ENCODE measurements around the gene ITGB3.

The ITGB3 gene

DNA sequence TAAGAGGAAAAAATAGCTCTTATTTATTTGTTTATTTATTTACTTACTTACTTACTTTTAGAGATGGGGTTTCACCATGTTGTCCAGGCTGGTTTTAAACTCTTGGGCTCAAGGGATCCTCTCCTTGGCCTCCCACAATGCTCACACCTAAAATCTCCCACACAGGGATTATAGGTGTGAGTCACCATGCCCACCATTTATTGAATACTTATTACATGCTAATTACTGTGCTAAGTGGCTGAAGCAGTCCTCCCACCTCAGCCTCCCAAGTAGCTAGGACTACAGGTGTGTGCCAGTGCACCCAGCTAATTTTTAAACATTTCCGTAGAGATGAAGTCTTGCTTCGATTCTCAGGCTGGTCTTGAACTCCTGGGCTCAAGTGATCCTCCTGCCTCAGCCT, 11.0 kb upstream of the ITGB3 start:
- DNase-seq, result no peak
- peaks cover 0 to 3% (median 0%) of the 10 kb centered on the region in 5 experiments for H3K9me3 ChIP-seq (ENCODE audit: control extremely low read depth in 1 of 5, control insufficient read depth in 4 of 5, insufficient read depth in 2 of 5, low read depth in 1 of 5, low read length in 4 of 5)
- ChIA-PET POLR2A (no interaction called here), CTCF (interaction anchor here (0.7 to 4.3 kb wide), 3 partner anchors 8 to 11 kb away, joined by 3 to 19 read pairs (median 5); partner anchors contain the start of gene ITGB3)
- H3K4me1 ChIP-seq (ENCODE audit: control extremely low read depth in 1 of 4, control insufficient read depth in 4 of 4, insufficient read depth in 4 of 4, low read length in 3 of 4), result peaks cover 0 to 29% (median 24%) of the 10 kb centered on the region in 4 experiments
- H3K27ac ChIP-seq (ENCODE audit: insufficient read depth in 1 of 2, low read depth in 1 of 2, low read length in 2 of 2, poor library complexity in 1 of 2, severe bottlenecking in 2 of 2), result no peak overlapping the region
- H3K4me3 ChIP-seq (ENCODE audit: control insufficient read depth in 1 of 7, extremely low read depth in 1 of 7, insufficient read depth in 4 of 7, low read depth in 2 of 7, low read length in 6 of 7), result no peak overlapping the region
- 100% methylated on average over 2 of the region's 2 CpGs for WGBS (ENCODE audit: insufficient coverage)
- H3K36me3 ChIP-seq (ENCODE audit: control insufficient read depth in 4 of 4, insufficient read depth in 4 of 4, low read length in 3 of 4), result no peaks in the 10 kb centered on the region
- H3K27me3 ChIP-seq (replicated peaks in 2 of 5; ENCODE audit: control insufficient read depth in 4 of 5, insufficient read depth in 5 of 5, low read length in 4 of 5), result no peaks in the 10 kb centered on the region

GRCh38 chr17:47243737-47244598, 9.7 kb upstream of the ITGB3 start:
- DNase-seq, result peak in 1 of 3 donors; percentile 29
- POLR2A ChIA-PET, result no interaction called here
- WGBS (ENCODE audit: insufficient coverage), result 75% methylated on average over 4 of the region's 9 CpGs
- H3K9me3 ChIP-seq (ENCODE audit: control extremely low read depth in 1 of 5, control insufficient read depth in 4 of 5, insufficient read depth in 2 of 5, low read depth in 1 of 5, low read length in 4 of 5), result no peaks in the 10 kb centered on the region
- peaks cover 0 to 29% (median 23%) of the 10 kb centered on the region in 4 experiments for H3K4me1 ChIP-seq (ENCODE audit: control extremely low read depth in 1 of 4, control insufficient read depth in 4 of 4, insufficient read depth in 4 of 4, low read length in 3 of 4)
- CTCF ChIA-PET, result interaction anchor here (0.7 to 4.3 kb wide), 5 partner anchors 7 to 15 kb away, joined by 3 to 19 read pairs (median 5); partner anchors contain the start of gene ITGB3
- no peak overlapping the region for H3K4me3 ChIP-seq (ENCODE audit: control insufficient read depth in 1 of 7, extremely low read depth in 1 of 7, insufficient read depth in 4 of 7, low read depth in 2 of 7, low read length in 6 of 7)
- H3K27ac ChIP-seq (ENCODE audit: insufficient read depth in 1 of 2, low read depth in 1 of 2, low read length in 2 of 2, poor library complexity in 1 of 2, severe bottlenecking in 2 of 2), result no peak overlapping the region
- H3K36me3 ChIP-seq (ENCODE audit: control insufficient read depth in 4 of 4, insufficient read depth in 4 of 4, low read length in 3 of 4), result no peaks in the 10 kb centered on the region
- no peaks in the 10 kb centered on the region for H3K27me3 ChIP-seq (replicated peaks in 2 of 5; ENCODE audit: control insufficient read depth in 4 of 5, insufficient read depth in 5 of 5, low read length in 4 of 5)

DNA sequence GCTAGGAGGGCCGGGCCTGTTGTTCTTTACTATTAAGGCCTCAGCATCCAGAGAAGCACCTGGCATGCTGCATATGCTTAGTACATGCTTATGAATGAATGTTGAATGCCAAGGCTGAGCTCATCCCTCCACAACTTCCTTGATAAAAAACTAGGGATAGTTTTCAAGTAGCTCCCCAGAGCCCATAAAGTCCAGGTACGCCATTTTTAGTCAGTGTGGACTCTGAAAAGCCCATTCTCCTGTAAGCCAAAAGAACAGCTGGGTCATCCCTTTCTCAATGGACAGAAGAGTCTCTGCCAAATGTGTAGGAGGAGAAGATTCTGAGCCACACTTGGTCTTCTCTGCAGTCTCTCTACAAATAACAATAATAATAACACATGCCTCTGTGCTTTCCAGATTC, 8.9 kb upstream of the ITGB3 start:
- Histone ChIP-seq H3K27me3 (replicated peaks in 2 of 5; ENCODE audit: control insufficient read depth in 4 of 5, insufficient read depth in 5 of 5, low read length in 4 of 5) (no peaks in the 10 kb centered on the region), H3K4me3 (ENCODE audit: control insufficient read depth in 1 of 7, extremely low read depth in 1 of 7, insufficient read depth in 4 of 7, low read depth in 2 of 7, low read length in 6 of 7) (no peak overlapping the region), H3K27ac (ENCODE audit: insufficient read depth in 1 of 2, low read depth in 1 of 2, low read length in 2 of 2, poor library complexity in 1 of 2, severe bottlenecking in 2 of 2) (no peak overlapping the region), H3K9me3 (ENCODE audit: control extremely low read depth in 1 of 5, control insufficient read depth in 4 of 5, insufficient read depth in 2 of 5, low read depth in 1 of 5, low read length in 4 of 5) (no peaks in the 10 kb centered on the region), H3K36me3 (ENCODE audit: control insufficient read depth in 4 of 4, insufficient read depth in 4 of 4, low read length in 3 of 4) (no peaks in the 10 kb centered on the region), H3K4me1 (ENCODE audit: control extremely low read depth in 1 of 4, control insufficient read depth in 4 of 4, insufficient read depth in 4 of 4, low read length in 3 of 4) (peaks cover 0 to 23% (median 16%) of the 10 kb centered on the region in 4 experiments)
- ChIA-PET POLR2A (no interaction called here), CTCF (interaction anchor here (1.0 to 1.1 kb wide), 2 partner anchors 12 to 16 kb away, joined by 4 to 5 read pairs; no protein-coding TSS in a partner anchor)
- 100% methylated on average over 1 of the region's 2 CpGs for WGBS (ENCODE audit: insufficient coverage)
- DNase-seq, result no peak

- WGBS (ENCODE audit: insufficient coverage), result no CpG with 5 or more reads among the region's 2 CpGs
- H3K4me1 ChIP-seq (ENCODE audit: control extremely low read depth in 1 of 4, control insufficient read depth in 4 of 4, insufficient read depth in 4 of 4, low read length in 3 of 4), result peaks cover 0 to 10% (median 4%) of the 10 kb centered on the region in 4 experiments
- H3K9me3 ChIP-seq (ENCODE audit: control extremely low read depth in 1 of 5, control insufficient read depth in 4 of 5, insufficient read depth in 2 of 5, low read depth in 1 of 5, low read length in 4 of 5), result no peaks in the 10 kb centered on the region
- ChIA-PET CTCF (interaction anchor here (0.9 kb wide), 1 partner anchor 10 kb away, joined by 3 read pairs; no protein-coding TSS in a partner anchor), POLR2A (no interaction called here)
- H3K4me3 ChIP-seq (ENCODE audit: control insufficient read depth in 1 of 7, extremely low read depth in 1 of 7, insufficient read depth in 4 of 7, low read depth in 2 of 7, low read length in 6 of 7), result no peak overlapping the region
- DNase-seq, result no peak
- H3K36me3 ChIP-seq (ENCODE audit: control insufficient read depth in 4 of 4, insufficient read depth in 4 of 4, low read length in 3 of 4), result no peaks in the 10 kb centered on the region
- H3K27ac ChIP-seq (ENCODE audit: insufficient read depth in 1 of 2, low read depth in 1 of 2, low read length in 2 of 2, poor library complexity in 1 of 2, severe bottlenecking in 2 of 2), result no peak overlapping the region
- H3K27me3 ChIP-seq (replicated peaks in 2 of 5; ENCODE audit: control insufficient read depth in 4 of 5, insufficient read depth in 5 of 5, low read length in 4 of 5), result peaks cover 0 to 2% (median 0%) of the 10 kb centered on the region in 5 experiments
Measured at GRCh38 chr17:47246120-47246519, 7.5 kb upstream of the ITGB3 start.

- H3K4me1 ChIP-seq (ENCODE audit: control extremely low read depth in 1 of 4, control insufficient read depth in 4 of 4, insufficient read depth in 4 of 4, low read length in 3 of 4), result peaks cover 0 to 15% (median 12%) of the 10 kb centered on the region in 4 experiments
- WGBS (ENCODE audit: insufficient coverage), result 100% methylated on average over 1 of the region's 2 CpGs
Measured at GRCh38 chr17:47250855-47251254, 2.8 kb upstream of the ITGB3 start.

GRCh38 chr17:47251421-47251940, 2.1 kb upstream of the ITGB3 start:
- Histone ChIP-seq H3K27ac (ENCODE audit: insufficient read depth in 1 of 2, low read depth in 1 of 2, low read length in 2 of 2, poor library complexity in 1 of 2, severe bottlenecking in 2 of 2) (no peak overlapping the region), H3K36me3 (ENCODE audit: control insufficient read depth in 4 of 4, insufficient read depth in 4 of 4, low read length in 3 of 4) (no peaks in the 10 kb centered on the region), H3K4me1 (ENCODE audit: control extremely low read depth in 1 of 4, control insufficient read depth in 4 of 4, insufficient read depth in 4 of 4, low read length in 3 of 4) (peaks cover 0 to 15% (median 12%) of the 10 kb centered on the region in 4 experiments), H3K4me3 (ENCODE audit: control insufficient read depth in 1 of 7, extremely low read depth in 1 of 7, insufficient read depth in 4 of 7, low read depth in 2 of 7, low read length in 6 of 7) (no peak overlapping the region), H3K9me3 (ENCODE audit: control extremely low read depth in 1 of 5, control insufficient read depth in 4 of 5, insufficient read depth in 2 of 5, low read depth in 1 of 5, low read length in 4 of 5) (no peaks in the 10 kb centered on the region), H3K27me3 (replicated peaks in 2 of 5; ENCODE audit: control insufficient read depth in 4 of 5, insufficient read depth in 5 of 5, low read length in 4 of 5) (peaks cover 6 to 27% (median 13%) of the 10 kb centered on the region in 5 experiments)
- WGBS (ENCODE audit: insufficient coverage), result 100% methylated on average over 1 of the region's 1 CpG
- no peak for DNase-seq
- ChIA-PET POLR2A (no interaction called here), CTCF (interaction anchor here (0.8 to 3.6 kb wide), 2 partner anchors 10 to 21 kb away, joined by 3 to 19 read pairs; no protein-coding TSS in a partner anchor)

More at GRCh38 chr17:47250855-47251254, 2.8 kb upstream of the ITGB3 start:
- H3K9me3 ChIP-seq (ENCODE audit: control extremely low read depth in 1 of 5, control insufficient read depth in 4 of 5, insufficient read depth in 2 of 5, low read depth in 1 of 5, low read length in 4 of 5), result no peaks in the 10 kb centered on the region
- POLR2A ChIA-PET, result no interaction called here
- peaks cover 6 to 27% (median 13%) of the 10 kb centered on the region in 5 experiments for H3K27me3 ChIP-seq (replicated peaks in 2 of 5; ENCODE audit: control insufficient read depth in 4 of 5, insufficient read depth in 5 of 5, low read length in 4 of 5)
- no peak overlapping the region for H3K4me3 ChIP-seq (ENCODE audit: control insufficient read depth in 1 of 7, extremely low read depth in 1 of 7, insufficient read depth in 4 of 7, low read depth in 2 of 7, low read length in 6 of 7)
- H3K27ac ChIP-seq (ENCODE audit: insufficient read depth in 1 of 2, low read depth in 1 of 2, low read length in 2 of 2, poor library complexity in 1 of 2, severe bottlenecking in 2 of 2), result no peak overlapping the region
- CTCF ChIA-PET, result interaction anchor here (0.8 to 3.6 kb wide), 2 partner anchors 9 to 20 kb away, joined by 3 to 19 read pairs; no protein-coding TSS in a partner anchor
- no peaks in the 10 kb centered on the region for H3K36me3 ChIP-seq (ENCODE audit: control insufficient read depth in 4 of 4, insufficient read depth in 4 of 4, low read length in 3 of 4)
- no peak for DNase-seq

Measured in common myeloid progenitor, CD34-positive (primary cell).